Astrocyte of the spinal cord (primary cell): ENCODE results near the gene TRIO.

Source experiments
- DNase-seq: peaks from one replicate; pipeline ENCODE4 v3.0.0; 2011; ENCODE audit warnings: low read depth, low spot score
- H3K4me3 ChIP-seq: 2 replicates; pipeline ENCODE4 v1.5.1; 2011; ENCODE audit warnings: low read depth, mild to moderate bottlenecking, low read length, moderate library complexity
- in situ Hi-C: cut with HindIII; loops from 2 replicates; pipeline ENCODE4 v1.10.0; 2017; ENCODE audit warnings: low sequenced_read_pairs
- TF ChIP-seq, protein P1 (sequence below): IDR thresholded peaks from 2 replicates; pipeline ENCODE4 v1.5.1; 2012; ENCODE audit warnings: low read depth, mild to moderate bottlenecking, low read length, inconsistent platforms

TRIO gene

GRCh38 chr5:14396066-14396465 is 252.9 kb downstream of the TRIO start:
- no peak overlapping the region for H3K4me3 ChIP-seq
- in situ Hi-C loops, result no loop called here
- no peak for DNase-seq
- TF ChIP-seq, protein P1, sequence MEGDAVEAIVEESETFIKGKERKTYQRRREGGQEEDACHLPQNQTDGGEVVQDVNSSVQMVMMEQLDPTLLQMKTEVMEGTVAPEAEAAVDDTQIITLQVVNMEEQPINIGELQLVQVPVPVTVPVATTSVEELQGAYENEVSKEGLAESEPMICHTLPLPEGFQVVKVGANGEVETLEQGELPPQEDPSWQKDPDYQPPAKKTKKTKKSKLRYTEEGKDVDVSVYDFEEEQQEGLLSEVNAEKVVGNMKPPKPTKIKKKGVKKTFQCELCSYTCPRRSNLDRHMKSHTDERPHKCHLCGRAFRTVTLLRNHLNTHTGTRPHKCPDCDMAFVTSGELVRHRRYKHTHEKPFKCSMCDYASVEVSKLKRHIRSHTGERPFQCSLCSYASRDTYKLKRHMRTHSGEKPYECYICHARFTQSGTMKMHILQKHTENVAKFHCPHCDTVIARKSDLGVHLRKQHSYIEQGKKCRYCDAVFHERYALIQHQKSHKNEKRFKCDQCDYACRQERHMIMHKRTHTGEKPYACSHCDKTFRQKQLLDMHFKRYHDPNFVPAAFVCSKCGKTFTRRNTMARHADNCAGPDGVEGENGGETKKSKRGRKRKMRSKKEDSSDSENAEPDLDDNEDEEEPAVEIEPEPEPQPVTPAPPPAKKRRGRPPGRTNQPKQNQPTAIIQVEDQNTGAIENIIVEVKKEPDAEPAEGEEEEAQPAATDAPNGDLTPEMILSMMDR, result no peak

DNA sequence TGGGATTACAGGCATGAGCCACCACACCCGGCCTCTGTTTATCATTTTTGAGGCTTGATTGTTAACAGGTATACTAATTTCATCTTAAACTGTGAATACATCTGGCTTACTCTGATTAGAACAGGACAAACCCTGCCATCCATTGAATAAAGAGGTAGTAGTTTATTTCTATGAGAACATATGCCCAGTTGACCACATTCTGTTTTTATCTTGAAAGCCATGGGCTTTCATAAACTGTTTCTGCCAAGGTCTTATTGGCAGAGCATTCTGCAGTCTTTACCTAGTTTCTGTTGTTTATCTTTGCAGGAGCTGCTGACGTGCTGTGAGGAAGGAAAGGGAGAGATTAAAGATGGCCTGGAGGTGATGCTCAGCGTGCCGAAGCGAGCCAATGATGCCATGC is 253.6 kb downstream of the TRIO start:
- in situ Hi-C loops, result no loop called here

DNA sequence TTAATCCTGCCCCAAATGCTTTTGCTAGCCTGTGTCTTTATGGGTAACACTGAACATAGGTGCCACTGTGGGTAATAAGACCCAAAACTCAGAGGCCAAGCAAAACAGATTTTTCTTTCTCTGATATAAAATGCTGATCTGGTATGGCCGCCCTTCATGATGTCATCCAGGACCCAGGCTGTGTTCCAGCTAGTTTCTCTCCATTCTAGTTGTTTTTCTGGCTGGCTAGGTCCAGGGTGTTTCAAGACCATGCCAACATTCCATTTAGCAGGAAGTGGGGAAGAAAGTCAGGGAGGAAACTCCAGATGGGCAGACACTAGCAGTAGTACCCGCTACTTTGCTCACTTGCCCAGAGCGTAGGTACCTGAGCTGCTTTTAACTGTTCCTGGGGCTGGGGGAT is 254.6 kb downstream of the TRIO start:
- DNase-seq, result peak; percentile 84
- TF ChIP-seq, protein P1, result no peak
- in situ Hi-C loops, result no loop called here
- H3K4me3 ChIP-seq, result no peak overlapping the region

More for the DNA sequence above, 253.6 kb downstream of the TRIO start:
- no peak for DNase-seq
- TF ChIP-seq, protein P1, result no peak
- H3K4me3 ChIP-seq, result no peak overlapping the region

DNA sequence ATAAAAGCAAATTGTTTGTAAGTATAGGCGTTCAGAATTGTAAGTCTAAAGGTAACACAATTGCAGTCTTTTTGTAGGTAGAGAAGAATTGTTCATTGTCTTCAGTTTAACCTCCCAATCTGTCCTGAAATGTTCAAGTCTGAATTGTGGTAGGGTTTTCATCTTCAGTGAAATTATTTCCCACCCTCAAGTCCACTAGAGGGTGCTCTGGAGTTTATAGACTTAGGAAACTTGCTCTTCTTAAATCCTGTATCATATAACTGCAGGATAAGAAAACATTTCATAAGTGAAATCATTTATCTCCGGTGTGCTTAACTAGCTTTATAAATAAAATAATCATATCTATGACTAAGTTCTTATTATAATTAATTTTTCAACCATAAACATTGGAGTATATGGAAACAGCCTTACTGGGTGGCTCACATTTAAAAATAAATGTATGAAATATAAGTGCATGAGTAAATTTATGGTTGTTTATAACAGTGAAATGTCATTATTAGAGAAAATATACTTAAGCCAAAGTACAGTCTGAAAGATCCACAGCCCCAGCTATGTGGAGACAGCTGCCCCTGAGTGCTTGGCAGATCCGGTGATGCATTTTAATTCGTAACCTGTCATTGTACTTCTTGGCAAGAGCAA is 256.0 kb downstream of the TRIO start:
- in situ Hi-C loops, result no loop called here
- H3K4me3 ChIP-seq, result no peak overlapping the region
- peak; percentile 86 for DNase-seq
- TF ChIP-seq, protein P1, result peak; percentile 69

DNA sequence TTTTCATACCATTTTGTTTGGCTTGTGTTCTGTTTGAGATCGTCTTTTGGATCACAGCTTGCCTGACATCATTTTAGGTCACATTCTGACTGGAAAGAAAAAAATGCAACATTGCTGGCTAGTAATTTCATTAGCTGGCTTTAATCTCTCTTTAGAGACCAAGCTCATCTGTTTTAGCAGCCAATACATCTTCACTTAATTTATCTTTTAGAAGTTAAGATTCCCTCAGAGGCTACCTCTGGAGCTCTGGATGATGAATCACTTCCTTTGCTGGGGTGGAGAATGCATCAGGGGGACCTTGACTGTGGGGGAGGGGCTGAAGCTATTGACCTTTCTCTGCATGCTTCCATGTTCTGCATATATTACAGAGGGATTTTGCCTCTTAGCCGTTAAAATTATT is 256.9 kb downstream of the TRIO start:
- DNase-seq, result peak; percentile 78
- TF ChIP-seq, protein P1, result no peak
- H3K4me3 ChIP-seq, result no peak overlapping the region
- in situ Hi-C loops, result no loop called here

DNA sequence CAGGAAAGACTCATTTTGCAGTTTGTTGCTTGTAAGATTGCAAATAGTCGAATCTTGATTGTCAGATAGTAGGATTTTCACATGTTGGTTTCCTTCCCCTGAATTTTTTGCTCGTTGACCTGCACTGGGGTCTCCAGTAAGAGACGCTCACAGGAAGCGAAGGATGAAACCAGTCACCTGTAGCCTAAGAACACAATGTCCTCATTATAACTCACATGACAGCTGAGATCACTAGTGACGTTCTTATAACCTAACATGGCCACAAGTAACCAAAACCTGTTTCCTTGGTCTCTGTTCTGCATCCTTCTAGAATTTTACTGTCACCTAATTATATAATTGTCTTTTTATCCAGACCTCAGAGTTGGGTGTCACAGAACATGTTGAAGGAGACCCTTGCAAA is 257.5 kb downstream of the TRIO start:
- in situ Hi-C loops, result no loop called here
- TF ChIP-seq, protein P1, result no peak
- no peak for DNase-seq
- H3K4me3 ChIP-seq, result no peak overlapping the region
